Adrenal gland (tissue), 5 donors: Measurements from ENCODE around the gene CFLAR.

ENCODE experiments used
- POLR2A ChIP-seq, 2 donors: fragments of 450-650 bp; IDR thresholded peaks; one replicate each; pipeline ENCODE4 v1.6.1; 2017; ENCODE audit warnings: antibody characterized with exemption in 2 of 2, mild to moderate bottlenecking in 2 of 2, moderate library complexity in 1 of 2
- TF ChIP-seq, protein P1 (sequence below), 6 experiments: fragments of 450-650 bp in 4 of 6; fragments of 200-600 bp in 2 of 6; sonication (generic) in 1 of 6; IDR thresholded peaks; 1 replicate in 5 of 6; 2 replicates in 1 of 6; pipeline versions ENCODE4 v1.5.1 to v1.8.0; 2016 to 2021; ENCODE audit warnings: antibody characterized with exemption in 6 of 6, mild to moderate bottlenecking in 2 of 6, moderate library complexity in 1 of 6
- donor health status: DM: no; HTN: no; CAD: no.

DNA sequence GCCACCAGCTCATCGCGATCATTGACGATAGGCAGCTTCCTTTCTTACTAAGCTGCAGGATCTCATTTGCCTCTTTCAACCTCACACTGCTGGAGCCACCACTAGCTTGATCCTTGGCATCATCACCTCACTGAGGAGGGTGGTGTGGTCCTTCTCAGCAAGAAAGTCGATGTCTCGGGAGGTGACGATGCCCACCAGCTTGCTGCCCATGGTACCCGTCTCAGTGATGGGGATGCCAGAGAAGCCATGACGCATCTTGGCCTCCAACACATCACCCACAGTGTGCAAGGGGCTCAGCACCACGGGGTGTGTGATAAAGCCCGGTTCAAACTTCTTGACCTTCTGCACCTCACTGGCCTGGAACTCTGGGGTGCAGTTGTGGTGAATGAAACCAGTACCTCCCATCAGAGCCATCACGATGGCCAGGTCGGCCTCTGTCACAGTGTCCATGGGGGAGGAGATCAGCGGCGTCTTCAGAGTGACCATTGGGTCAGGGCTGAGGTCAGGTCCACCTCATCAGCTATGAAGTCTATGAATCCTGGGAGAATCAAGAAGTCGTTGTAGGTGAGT is 22.5 kb downstream of the CFLAR start:
- TF ChIP-seq, protein P1, sequence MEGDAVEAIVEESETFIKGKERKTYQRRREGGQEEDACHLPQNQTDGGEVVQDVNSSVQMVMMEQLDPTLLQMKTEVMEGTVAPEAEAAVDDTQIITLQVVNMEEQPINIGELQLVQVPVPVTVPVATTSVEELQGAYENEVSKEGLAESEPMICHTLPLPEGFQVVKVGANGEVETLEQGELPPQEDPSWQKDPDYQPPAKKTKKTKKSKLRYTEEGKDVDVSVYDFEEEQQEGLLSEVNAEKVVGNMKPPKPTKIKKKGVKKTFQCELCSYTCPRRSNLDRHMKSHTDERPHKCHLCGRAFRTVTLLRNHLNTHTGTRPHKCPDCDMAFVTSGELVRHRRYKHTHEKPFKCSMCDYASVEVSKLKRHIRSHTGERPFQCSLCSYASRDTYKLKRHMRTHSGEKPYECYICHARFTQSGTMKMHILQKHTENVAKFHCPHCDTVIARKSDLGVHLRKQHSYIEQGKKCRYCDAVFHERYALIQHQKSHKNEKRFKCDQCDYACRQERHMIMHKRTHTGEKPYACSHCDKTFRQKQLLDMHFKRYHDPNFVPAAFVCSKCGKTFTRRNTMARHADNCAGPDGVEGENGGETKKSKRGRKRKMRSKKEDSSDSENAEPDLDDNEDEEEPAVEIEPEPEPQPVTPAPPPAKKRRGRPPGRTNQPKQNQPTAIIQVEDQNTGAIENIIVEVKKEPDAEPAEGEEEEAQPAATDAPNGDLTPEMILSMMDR (IDR thresholded peaks at IDR 0.05) = no peak
- TF ChIP-seq POLR2A (IDR thresholded peaks at IDR 0.05) = no peak
